Dedifferentiated amniotic fluid mesenchymal stem cell (primary cell): ENCODE measurements around the gene INTS2.
A peak's percentile ranks its signal among the peaks of the same experiment; 100 is the strongest.
"Not testable (repeated sequence)": the region's sequence is repeated elsewhere in the genome, so short reads cannot be mapped to it uniquely, and the experiment has no call there.

ENCODE experiments used
- DNase-seq: peaks from one replicate; pipeline ENCODE4 v3.0.0-alpha.2; 2016; ENCODE audit errors: extremely low spot score

INTS2 gene

GRCh38 chr17:61927208-61928100 lies at the start of gene INTS2:
INTS2 (minus strand) TSS chr17:61927982; CDS start chr17:61926644, 1,338 bp downstream.
- DNase-seq, result peak; percentile 93

- DNase-seq, result no peak
These were observed 46.3 kb upstream of the INTS2 start for GRCh38 chr17:61974115-61974514.

GRCh38 chr17:61972311-61972710 lies 44.5 kb upstream of the INTS2 start:
- DNase-seq, result no peak

- DNase-seq, result no peak
These were observed 42.2 kb upstream of the INTS2 start for GRCh38 chr17:61970030-61970429.

GRCh38 chr17:61968757-61969156 lies 41.0 kb upstream of the INTS2 start:
- DNase-seq, result no peak

- no peak for DNase-seq
These were observed 39.9 kb upstream of the INTS2 start for GRCh38 chr17:61967729-61968128.

- DNase-seq, result no peak
These were observed 38.4 kb upstream of the INTS2 start for GRCh38 chr17:61966191-61966590.

GRCh38 chr17:61955619-61956018 lies 27.8 kb upstream of the INTS2 start:
- no peak for DNase-seq

GRCh38 chr17:61947367-61948078 lies 19.7 kb upstream of the INTS2 start:
- DNase-seq, result no peak

- DNase-seq, result no peak
These were observed 18.6 kb upstream of the INTS2 start for GRCh38 chr17:61946359-61946758.

GRCh38 chr17:61943117-61943516 lies 15.3 kb upstream of the INTS2 start:
- DNase-seq, result no peak

GRCh38 chr17:61942085-61942484 lies 14.3 kb upstream of the INTS2 start:
- no peak for DNase-seq

- no peak for DNase-seq
These were observed 287 bp upstream of the INTS2 start for GRCh38 chr17:61928101-61928436.

GRCh38 chr17:61926826-61927207 lies 965 bp downstream of the INTS2 start:
- peak; percentile 56 for DNase-seq

- DNase-seq, result not testable (repeated sequence)
These were observed 12.6 kb downstream of the INTS2 start for GRCh38 chr17:61915162-61915561.

- DNase-seq, result no peak
These were observed 19.3 kb downstream of the INTS2 start for GRCh38 chr17:61908292-61909037.

- no peak for DNase-seq
These were observed 20.4 kb downstream of the INTS2 start for GRCh38 chr17:61907361-61907760.

GRCh38 chr17:61904094-61904710 lies 23.6 kb downstream of the INTS2 start:
- DNase-seq, result no peak

GRCh38 chr17:61903251-61903650 lies 24.5 kb downstream of the INTS2 start:
- DNase-seq, result no peak

GRCh38 chr17:61897548-61898180 lies 30.1 kb downstream of the INTS2 start:
- no peak for DNase-seq

GRCh38 chr17:61895391-61895790 lies 32.4 kb downstream of the INTS2 start:
- DNase-seq, result no peak
